NCI-H187 (cell line): ENCODE measurements around the gene PCNX2.
"Not testable (repeated sequence)": the region's sequence is repeated elsewhere in the genome, so short reads cannot be mapped to it uniquely, and the experiment has no call there.

Source experiments
- DNase-seq, 2 experiments: peaks; one replicate each; lab custom pipeline; 2025; lab: John Stamatoyannopoulos, UW

PCNX2 gene

GRCh38 chr1:233107130-233107660 is 188.3 kb downstream of the PCNX2 start:
- DNase-seq, result no peak

GRCh38 chr1:233105225-233105624 is 190.3 kb downstream of the PCNX2 start:
- DNase-seq, result no peak

- DNase-seq, result no peak
Measured at GRCh38 chr1:233102341-233102740, 193.2 kb downstream of the PCNX2 start.

DNA sequence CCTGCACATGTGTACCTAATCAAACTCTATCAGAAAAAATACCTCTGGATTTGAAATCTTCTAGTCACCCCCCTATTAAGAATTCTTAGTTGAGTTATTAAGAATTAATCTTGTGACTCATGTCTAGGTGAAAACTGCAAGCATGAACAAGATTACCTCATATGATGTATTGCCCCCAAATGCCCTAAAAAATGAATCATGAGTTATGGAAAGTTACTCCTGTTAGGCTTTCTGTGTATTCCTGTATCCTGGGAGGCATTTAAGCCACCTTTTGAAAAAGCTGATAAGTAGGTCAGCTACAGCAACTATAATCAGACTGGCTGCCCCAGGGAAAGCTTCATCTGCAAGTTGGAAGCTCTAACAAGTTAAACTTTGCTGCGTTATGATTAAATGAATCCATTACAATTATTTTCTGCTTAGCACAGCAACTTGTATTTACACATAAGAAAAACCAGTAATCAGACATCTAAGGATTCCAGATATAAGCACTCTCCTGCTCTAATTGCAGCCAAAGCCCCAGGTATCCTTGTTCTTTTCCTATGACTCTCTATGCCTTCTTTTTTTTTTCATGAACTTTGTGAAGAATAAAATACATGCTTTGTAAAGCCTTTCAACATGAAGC is 197.5 kb downstream of the PCNX2 start:
- DNase-seq, result no peak

DNA sequence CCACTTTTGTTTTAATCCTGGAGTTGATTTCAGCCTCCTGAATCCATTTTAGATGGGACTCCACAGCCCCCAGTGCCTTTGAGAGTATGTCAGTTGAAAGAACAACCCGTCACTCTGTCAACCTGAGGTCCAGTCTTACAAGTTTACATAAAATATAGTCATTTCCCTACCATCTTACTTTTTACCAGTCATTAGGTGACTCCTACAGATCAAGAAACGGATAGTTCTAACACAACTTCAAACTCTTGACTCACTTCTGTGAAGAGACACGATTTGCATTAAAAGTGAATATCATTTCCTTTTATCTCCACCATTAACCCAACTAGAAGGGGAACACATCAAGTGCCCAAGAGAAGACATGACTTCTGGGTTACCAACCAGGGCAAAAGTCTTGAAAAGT is 198.0 kb downstream of the PCNX2 start:
- DNase-seq, result no peak

DNA sequence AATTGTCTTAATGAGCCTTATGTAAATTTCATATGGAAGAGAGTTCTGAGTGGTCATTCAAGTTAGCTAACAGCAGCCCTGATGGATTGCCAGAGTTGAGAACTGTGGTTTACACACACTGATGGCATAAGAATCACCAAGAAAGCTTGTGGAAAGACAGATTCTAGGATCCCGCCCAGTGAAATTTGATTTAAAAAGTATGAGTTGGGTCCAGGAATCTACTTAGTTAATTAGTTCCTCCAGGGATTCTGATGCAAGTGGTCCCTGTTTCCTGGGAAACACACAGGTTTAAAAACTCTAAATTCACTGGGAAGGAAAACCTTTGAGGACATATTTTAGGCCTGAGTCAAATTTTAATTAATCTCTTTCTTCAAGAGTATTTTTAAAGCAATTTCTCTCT is 200.8 kb downstream of the PCNX2 start:
- DNase-seq, result no peak

GRCh38 chr1:233094269-233094668 is 201.3 kb downstream of the PCNX2 start:
- no peak for DNase-seq

GRCh38 chr1:233090746-233091494 is 204.6 kb downstream of the PCNX2 start:
- DNase-seq, result no peak

DNA sequence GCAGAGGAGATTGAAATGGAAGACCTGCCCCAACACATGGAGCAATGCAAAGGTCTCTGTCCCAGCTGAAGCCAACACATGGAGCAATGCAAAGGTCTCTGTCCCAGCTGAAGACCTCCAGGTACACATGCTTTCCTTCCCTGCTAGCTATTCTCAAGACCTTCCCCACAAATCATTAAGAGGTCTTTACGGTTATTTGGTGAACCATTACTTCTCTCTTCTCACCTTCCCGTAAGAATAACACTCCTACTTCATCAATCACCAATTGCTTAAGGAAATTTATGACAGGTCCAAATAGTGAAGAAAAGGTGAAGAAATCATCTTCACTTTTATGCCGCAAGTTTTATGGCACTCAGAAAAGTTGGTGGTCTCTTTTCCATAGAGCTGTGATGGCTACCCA is 206.3 kb downstream of the PCNX2 start:
- DNase-seq, result no peak

GRCh38 chr1:233088613-233089012 is 206.9 kb downstream of the PCNX2 start:
- no peak for DNase-seq

DNA sequence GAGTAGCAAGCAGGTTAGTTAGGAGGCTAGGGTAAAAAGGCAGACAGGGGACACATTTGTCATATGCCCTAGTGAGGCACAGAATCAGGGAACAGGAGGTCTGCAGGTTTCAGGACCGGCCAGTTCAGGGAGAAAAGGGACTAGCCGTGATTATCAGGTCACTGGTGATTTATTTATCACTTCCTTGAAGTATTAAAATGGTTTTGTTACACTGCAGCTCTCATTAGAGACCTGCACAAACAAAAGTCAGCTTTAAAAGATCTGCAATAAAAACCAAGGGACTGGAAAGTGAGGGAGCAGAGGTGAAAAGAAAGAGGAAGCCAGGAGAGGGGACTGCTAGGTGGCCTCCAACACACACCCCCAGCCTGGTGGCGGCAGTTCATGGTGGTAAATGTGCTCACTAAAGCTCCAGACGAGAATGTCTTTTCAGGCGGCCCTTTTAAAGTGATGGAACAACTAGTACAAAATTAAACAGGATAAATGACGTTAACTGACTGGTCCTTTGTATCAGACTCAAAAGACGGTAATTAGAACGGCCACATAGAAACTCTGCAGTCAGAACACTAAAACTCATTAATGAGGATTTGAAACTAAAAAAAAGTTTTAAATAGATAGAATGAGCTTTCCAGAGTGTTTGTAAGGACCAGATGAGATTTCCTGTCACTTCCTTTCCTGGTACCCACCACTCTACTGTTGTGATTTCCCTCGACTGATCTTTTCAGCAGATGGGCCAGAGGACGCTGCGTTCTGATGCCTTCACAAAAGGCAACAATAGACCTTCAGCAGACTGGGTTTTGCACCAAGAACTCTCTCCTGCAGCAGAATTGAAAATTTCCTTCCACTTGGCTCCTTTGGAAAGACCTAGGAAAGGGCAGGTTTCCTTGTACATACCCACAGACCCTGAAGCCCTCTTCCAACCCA is 208.3 kb downstream of the PCNX2 start:
- DNase-seq, result no peak

- DNase-seq, result no peak
Measured at GRCh38 chr1:233085566-233085965, 210.0 kb downstream of the PCNX2 start.

GRCh38 chr1:233082778-233083550 is 212.6 kb downstream of the PCNX2 start:
- no peak for DNase-seq

- DNase-seq, result no peak
Measured at GRCh38 chr1:233081735-233082134, 213.8 kb downstream of the PCNX2 start.

DNA sequence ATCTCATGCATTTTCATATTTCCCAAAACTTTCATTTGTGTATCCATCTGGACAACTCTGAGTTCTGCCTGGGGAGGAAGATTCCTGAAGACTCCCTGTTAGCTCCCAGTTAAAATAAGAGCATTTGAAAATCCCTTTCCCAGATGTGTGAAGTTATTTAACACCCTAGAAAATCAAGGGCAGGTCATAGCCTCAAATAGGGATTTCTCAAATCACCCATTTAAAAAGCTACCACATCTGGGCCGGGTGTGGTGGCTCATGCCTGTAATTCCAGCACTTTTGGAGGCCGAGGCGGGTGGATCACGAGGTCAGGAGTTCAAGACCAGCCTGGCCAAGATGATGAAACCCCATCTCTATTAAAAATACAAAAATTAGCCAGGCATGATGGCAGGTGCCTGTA is 214.7 kb downstream of the PCNX2 start:
- DNase-seq, result not testable (repeated sequence)

- DNase-seq, result no peak
Measured at GRCh38 chr1:233080286-233080685, 215.2 kb downstream of the PCNX2 start.

- no peak for DNase-seq
Measured at GRCh38 chr1:233079574-233079973, 216.0 kb downstream of the PCNX2 start.

- DNase-seq, result no peak
Measured at GRCh38 chr1:233078396-233078795, 217.1 kb downstream of the PCNX2 start.

DNA sequence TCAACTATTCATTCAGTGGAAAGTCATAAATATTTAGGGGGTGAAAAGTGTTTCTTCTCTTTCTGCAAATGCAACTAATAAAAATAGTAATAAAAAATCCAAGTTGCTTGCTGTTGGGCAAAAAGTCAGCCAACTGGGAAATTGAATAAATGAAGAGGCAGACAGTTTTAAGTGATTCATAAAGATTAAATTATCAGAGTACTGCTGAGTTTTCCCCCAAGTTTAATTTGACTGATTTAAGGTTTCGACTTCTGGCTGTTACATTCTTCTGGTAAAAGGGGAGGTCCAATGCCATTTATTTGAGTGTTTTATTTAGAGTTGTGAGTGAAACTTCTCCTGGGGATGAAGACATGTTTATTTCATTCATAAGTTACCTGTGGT is 219.6 kb downstream of the PCNX2 start:
- DNase-seq, result no peak

- no peak for DNase-seq
Measured at GRCh38 chr1:233066087-233066486, 229.4 kb downstream of the PCNX2 start.

- DNase-seq, result no peak
Measured at GRCh38 chr1:233065685-233066084, 229.8 kb downstream of the PCNX2 start.

GRCh38 chr1:233064988-233065387 is 230.5 kb downstream of the PCNX2 start:
- DNase-seq, result no peak
